CD4-positive, alpha-beta T cell (primary cell): ENCODE results near the gene INPP4A. TPM values are rescaled to one million over a fixed set of nuclear protein-coding genes. Genes with fewer than 3 reads are reported as not detected.

Experiments
- ATAC-seq: fragments of 200-7000 bp; cut with Tn5 transposase; one replicate; pipeline ENCODE4 v1.10.0; 2022; ENCODE audit warnings: mild to moderate bottlenecking; ENCODE audit not compliant: poor library complexity
- CTCF ChIA-PET: fragments of 350-600 bp; sonication (Branson Sonifier 250); formaldehyde crosslinking; loops from one replicate; lab custom pipeline; 2021; ENCODE audit warnings: antibody characterized with exemption, inconsistent platforms; lab: Charles Lee
- POLR2A ChIA-PET: fragments of 350-600 bp; sonication (Branson Sonifier 250); formaldehyde crosslinking; loops from one replicate; lab custom pipeline; 2021; ENCODE audit warnings: antibody characterized with exemption, inconsistent platforms; lab: Charles Lee
- DNase-seq, 14 experiments: peaks; one replicate each; pipeline ENCODE4 v3.0.0-alpha.2; 2013 to 2020; ENCODE audit warnings: mixed read lengths in 2 of 14
- H3K27ac ChIP-seq, 2 donors: one replicate each; pipeline versions ENCODE4 v1.5.1 to v1.7.0; 2013; ENCODE audit warnings: low read length in 2 of 2, low read depth in 1 of 2, mild to moderate bottlenecking in 1 of 2
- H3K27me3 ChIP-seq, 2 experiments: 1 replicate in 1 of 2; 2 replicates in 1 of 2; pipeline versions ENCODE4 v1.6.1 to v1.7.0; 2013; ENCODE audit warnings: low read length in 2 of 2, control low read depth in 1 of 2, mild to moderate bottlenecking in 1 of 2, moderate library complexity in 1 of 2; ENCODE audit not compliant: insufficient read depth in 2 of 2, control insufficient read depth in 1 of 2
- H3K36me3 ChIP-seq: one replicate; pipeline ENCODE4 v1.6.1; 2013; ENCODE audit warnings: low read length, control low read depth; ENCODE audit not compliant: insufficient read depth
- H3K4me1 ChIP-seq: one replicate; pipeline ENCODE4 v1.6.1; 2013; ENCODE audit warnings: low read length, control low read depth; ENCODE audit not compliant: insufficient read depth
- H3K4me3 ChIP-seq: one replicate; pipeline ENCODE4 v1.5.1; 2013; ENCODE audit warnings: mild to moderate bottlenecking, low read length, moderate library complexity
- H3K9me3 ChIP-seq, 2 experiments: 1 replicate in 1 of 2; 2 replicates in 1 of 2; pipeline versions ENCODE4 v1.6.1 to v1.7.0; 2013; ENCODE audit warnings: low read length in 2 of 2, mild to moderate bottlenecking in 2 of 2, control low read depth in 1 of 2, moderate library complexity in 1 of 2; ENCODE audit not compliant: control insufficient read depth in 1 of 2, insufficient read depth in 1 of 2
- H3K27ac Mint-ChIP-seq: one replicate; pipeline ENCODE4 v1.8.0; 2020; ENCODE audit warnings: mixed read lengths
- H3K27me3 Mint-ChIP-seq: one replicate; pipeline ENCODE4 v1.8.0; 2021; ENCODE audit warnings: mixed read lengths
- H3K36me3 Mint-ChIP-seq: one replicate; pipeline ENCODE4 v1.8.0; 2021; ENCODE audit warnings: low read depth, mixed read lengths
- H3K4me1 Mint-ChIP-seq: one replicate; pipeline ENCODE4 v1.8.0; 2021; ENCODE audit warnings: low read depth, mixed read lengths
- H3K4me3 Mint-ChIP-seq: one replicate; pipeline ENCODE4 v1.8.0; 2020; ENCODE audit warnings: mild to moderate bottlenecking, mixed read lengths
- H3K9me3 Mint-ChIP-seq: one replicate; pipeline ENCODE4 v1.8.0; 2020; ENCODE audit warnings: mixed read lengths
- intact Hi-C, 2 experiments: fragments of 100-400 bp; cut with DNase I in 1 of 2; cut with micrococcal nuclease in 1 of 2; formaldehyde crosslinking; loops; one replicate each; pipeline versions ENCODE4 v1.15.1 to v1.9.0; 2023 to 2025; cut with DNase I, micrococcal nuclease
- total RNA-seq, 174 experiments: library from RNA in 2 of 174; stranded (reverse) in 2 of 174; gene quantifications; one replicate each; pipeline ENCODE4 v1.2.3 and lab custom pipeline; 2021 to 2026
- TF ChIP-seq, protein P1 (sequence below): fragments of 200-600 bp; IDR thresholded peaks from one replicate; pipeline ENCODE4 v1.8.0; 2022; ENCODE audit warnings: antibody characterized with exemption, mild to moderate bottlenecking

INPP4A gene
- total RNA-seq, 2 experiments from 2014 or later = 86.4 to 89.2 TPM

DNA sequence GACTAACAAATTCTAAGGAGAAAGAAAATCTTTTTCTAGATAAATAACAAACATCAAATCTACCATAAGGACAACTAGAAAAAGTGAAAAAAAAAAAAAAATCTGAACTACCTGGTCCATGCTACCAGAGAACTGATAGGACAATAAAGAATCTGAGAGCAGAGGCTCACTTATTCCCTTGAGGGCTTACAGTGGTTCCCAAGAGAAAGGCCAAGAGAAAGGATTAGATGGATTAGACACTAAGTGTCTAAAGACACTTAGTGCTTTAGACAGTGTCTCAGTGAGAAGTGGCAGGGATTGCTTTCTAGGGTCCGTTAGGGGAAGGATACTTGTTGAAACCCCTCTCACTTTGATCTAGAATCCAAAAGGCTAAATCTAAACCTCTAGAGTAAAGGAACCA lies 85.5 kb downstream of the INPP4A start:
- Mint-ChIP-seq H3K4me1 (peaks cover 28% of the 10 kb centered on the region), H3K27ac (peak overlapping the region; percentile 83), H3K27me3 (no peaks in the 10 kb centered on the region), H3K4me3 (no peak overlapping the region), H3K9me3 (no peaks in the 10 kb centered on the region), H3K36me3 (peaks cover 77% of the 10 kb centered on the region)
- TF ChIP-seq, protein P1, sequence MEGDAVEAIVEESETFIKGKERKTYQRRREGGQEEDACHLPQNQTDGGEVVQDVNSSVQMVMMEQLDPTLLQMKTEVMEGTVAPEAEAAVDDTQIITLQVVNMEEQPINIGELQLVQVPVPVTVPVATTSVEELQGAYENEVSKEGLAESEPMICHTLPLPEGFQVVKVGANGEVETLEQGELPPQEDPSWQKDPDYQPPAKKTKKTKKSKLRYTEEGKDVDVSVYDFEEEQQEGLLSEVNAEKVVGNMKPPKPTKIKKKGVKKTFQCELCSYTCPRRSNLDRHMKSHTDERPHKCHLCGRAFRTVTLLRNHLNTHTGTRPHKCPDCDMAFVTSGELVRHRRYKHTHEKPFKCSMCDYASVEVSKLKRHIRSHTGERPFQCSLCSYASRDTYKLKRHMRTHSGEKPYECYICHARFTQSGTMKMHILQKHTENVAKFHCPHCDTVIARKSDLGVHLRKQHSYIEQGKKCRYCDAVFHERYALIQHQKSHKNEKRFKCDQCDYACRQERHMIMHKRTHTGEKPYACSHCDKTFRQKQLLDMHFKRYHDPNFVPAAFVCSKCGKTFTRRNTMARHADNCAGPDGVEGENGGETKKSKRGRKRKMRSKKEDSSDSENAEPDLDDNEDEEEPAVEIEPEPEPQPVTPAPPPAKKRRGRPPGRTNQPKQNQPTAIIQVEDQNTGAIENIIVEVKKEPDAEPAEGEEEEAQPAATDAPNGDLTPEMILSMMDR = no peak
- no peaks in the 10 kb centered on the region for H3K27me3 ChIP-seq
- H3K27ac ChIP-seq = no peak overlapping the region
- intact Hi-C loops = no loop called here
- no peak overlapping the region for H3K4me3 ChIP-seq
- CTCF ChIA-PET = interaction anchor here (1.0 kb wide), 1 partner anchor 11 kb away, joined by 3 read pairs; no protein-coding TSS in a partner anchor
- no peaks in the 10 kb centered on the region for H3K9me3 ChIP-seq
- H3K36me3 ChIP-seq = peaks cover 42% of the 10 kb centered on the region
- no peak for ATAC-seq
- H3K4me1 ChIP-seq = no peaks in the 10 kb centered on the region
- DNase-seq = no peak
- POLR2A ChIA-PET = interaction anchor here (0.7 kb wide), 1 partner anchor 56 kb away, joined by 4 read pairs; no protein-coding TSS in a partner anchor

DNA sequence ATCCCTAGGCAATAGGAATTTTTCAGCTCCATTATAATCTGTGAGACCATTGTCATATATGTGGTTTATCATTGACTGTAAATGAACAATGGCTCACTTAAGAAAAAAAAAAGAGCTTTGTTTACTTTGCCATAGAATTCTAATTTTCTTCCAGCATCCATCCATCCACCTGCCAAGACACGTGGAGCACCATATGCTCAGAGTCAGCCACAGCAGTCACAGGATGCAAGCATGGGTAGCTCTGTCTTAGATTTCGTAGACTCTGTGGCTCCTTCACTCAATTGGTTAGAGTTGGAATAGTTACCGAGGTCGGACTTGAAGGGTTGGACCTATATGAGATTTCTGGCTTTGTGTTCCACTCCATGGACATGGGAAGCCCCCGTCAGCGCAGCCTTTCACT lies 88.1 kb downstream of the INPP4A start:
- Mint-ChIP-seq H3K4me1 (peaks cover 19% of the 10 kb centered on the region), H3K27ac (peak overlapping the region; percentile 83), H3K4me3 (no peak overlapping the region), H3K9me3 (no peaks in the 10 kb centered on the region), H3K36me3 (peaks cover 84% of the 10 kb centered on the region), H3K27me3 (no peaks in the 10 kb centered on the region)
- Histone ChIP-seq H3K9me3 (no peaks in the 10 kb centered on the region), H3K27me3 (no peaks in the 10 kb centered on the region), H3K36me3 (peaks cover 62% of the 10 kb centered on the region), H3K4me1 (no peaks in the 10 kb centered on the region), H3K27ac (no peak overlapping the region), H3K4me3 (no peak overlapping the region)
- CTCF ChIA-PET = no interaction called here
- intact Hi-C loops = no loop called here
- TF ChIP-seq, protein P1 = no peak
- ATAC-seq (no peak), DNase-seq (no peak)
- POLR2A ChIA-PET = no interaction called here

DNA sequence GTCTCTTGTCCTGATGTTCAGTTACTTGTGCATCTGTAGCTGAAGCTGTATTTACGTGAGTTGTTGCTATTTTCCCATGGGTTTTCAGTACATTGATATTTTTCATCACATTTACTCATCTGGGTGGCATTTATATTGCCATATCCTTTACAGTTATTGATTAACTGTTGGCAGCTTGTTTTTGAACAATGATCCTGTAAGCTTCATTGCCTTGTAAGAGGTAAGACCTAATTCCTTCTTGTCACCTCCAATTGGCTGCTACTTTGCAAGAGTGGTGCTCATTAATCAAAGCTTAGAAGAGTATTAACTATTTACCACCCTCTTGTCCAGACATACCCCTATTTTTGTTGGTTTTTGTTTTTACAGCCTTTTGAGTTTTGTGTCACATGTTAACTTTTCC lies 88.9 kb downstream of the INPP4A start:
- peaks cover 11% of the 10 kb centered on the region for H3K4me1 Mint-ChIP-seq
- Histone ChIP-seq H3K27me3 (no peaks in the 10 kb centered on the region), H3K9me3 (no peaks in the 10 kb centered on the region), H3K27ac (no peak overlapping the region), H3K4me1 (no peaks in the 10 kb centered on the region), H3K4me3 (no peak overlapping the region), H3K36me3 (peaks cover 70% of the 10 kb centered on the region)
- intact Hi-C loops = no loop called here
- ATAC-seq (no peak), DNase-seq (no peak)
- ChIA-PET CTCF (no interaction called here), POLR2A (no interaction called here)
- H3K36me3 Mint-ChIP-seq = peaks cover 84% of the 10 kb centered on the region
- no peak overlapping the region for H3K4me3 Mint-ChIP-seq
- H3K27ac Mint-ChIP-seq = peak overlapping the region; percentile 35
- H3K9me3 Mint-ChIP-seq = no peaks in the 10 kb centered on the region
- TF ChIP-seq, protein P1 = no peak
- H3K27me3 Mint-ChIP-seq = no peaks in the 10 kb centered on the region
